ENCODE measurements around the gene SMAD3.

Gene SMAD3

GRCh38 chr15:67138891-67139855 lies 73.8 kb downstream of the SMAD3 start:
- Histone ChIP-seq H3K27ac (ENCODE audit: low read depth, low read length) (peak overlapping the region; percentile 75), H3K9me3 (ENCODE audit: low read length) (no peaks in the 10 kb centered on the region), H3K36me3 (ENCODE audit: insufficient read depth, low read length) (no peaks in the 10 kb centered on the region), H3K27me3 (ENCODE audit: control insufficient read depth in 1 of 2, insufficient read depth in 2 of 2, low read length in 2 of 2) (no peaks in the 10 kb centered on the region), H3K4me3 (ENCODE audit: low read depth in 1 of 2, low read length in 2 of 2) (peak overlapping the region in 1 of 2 donors; percentile 22), H3K4me1 (ENCODE audit: insufficient read depth, low read length) (peaks cover 95% of the 10 kb centered on the region), H3K9ac (ENCODE audit: low read length) (peak overlapping the region; percentile 5)

- Histone ChIP-seq H3K4me1 (ENCODE audit: insufficient read depth, low read length) (peaks cover 94% of the 10 kb centered on the region), H3K9me3 (ENCODE audit: low read length) (no peaks in the 10 kb centered on the region), H3K4me3 (ENCODE audit: low read depth in 1 of 2, low read length in 2 of 2) (no peak overlapping the region), H3K27me3 (ENCODE audit: control insufficient read depth in 1 of 2, insufficient read depth in 2 of 2, low read length in 2 of 2) (no peaks in the 10 kb centered on the region), H3K9ac (ENCODE audit: low read length) (no peak overlapping the region), H3K36me3 (ENCODE audit: insufficient read depth, low read length) (no peaks in the 10 kb centered on the region), H3K27ac (ENCODE audit: low read depth, low read length) (no peak overlapping the region)
Measured at GRCh38 chr15:67140078-67140833, 74.9 kb downstream of the SMAD3 start.

- no peaks in the 10 kb centered on the region for H3K9me3 ChIP-seq (ENCODE audit: low read length)
- peak overlapping the region; percentile 79 for H3K27ac ChIP-seq (ENCODE audit: low read depth, low read length)
- H3K4me1 ChIP-seq (ENCODE audit: insufficient read depth, low read length): peaks cover 97% of the 10 kb centered on the region
Measured at GRCh38 chr15:67142092-67142766, 76.8 kb downstream of the SMAD3 start.

GRCh38 chr15:67142767-67143100 lies 77.3 kb downstream of the SMAD3 start:
- no peak overlapping the region for H3K4me3 ChIP-seq (ENCODE audit: low read depth in 1 of 2, low read length in 2 of 2)
- no peaks in the 10 kb centered on the region for H3K9me3 ChIP-seq (ENCODE audit: low read length)
- peaks cover 97% of the 10 kb centered on the region for H3K4me1 ChIP-seq (ENCODE audit: insufficient read depth, low read length)
- no peaks in the 10 kb centered on the region for H3K36me3 ChIP-seq (ENCODE audit: insufficient read depth, low read length)
- peak overlapping the region; percentile 79 for H3K27ac ChIP-seq (ENCODE audit: low read depth, low read length)
- no peaks in the 10 kb centered on the region for H3K27me3 ChIP-seq (ENCODE audit: control insufficient read depth in 1 of 2, insufficient read depth in 2 of 2, low read length in 2 of 2)
- no peak overlapping the region for H3K9ac ChIP-seq (ENCODE audit: low read length)

More at GRCh38 chr15:67142092-67142766, 76.8 kb downstream of the SMAD3 start:
- Histone ChIP-seq H3K27me3 (ENCODE audit: control insufficient read depth in 1 of 2, insufficient read depth in 2 of 2, low read length in 2 of 2) (no peaks in the 10 kb centered on the region), H3K36me3 (ENCODE audit: insufficient read depth, low read length) (no peaks in the 10 kb centered on the region), H3K9ac (ENCODE audit: low read length) (no peak overlapping the region), H3K4me3 (ENCODE audit: low read depth in 1 of 2, low read length in 2 of 2) (no peak overlapping the region)

- peaks cover 95% of the 10 kb centered on the region for H3K4me1 ChIP-seq (ENCODE audit: insufficient read depth, low read length)
- H3K27me3 ChIP-seq (ENCODE audit: control insufficient read depth in 1 of 2, insufficient read depth in 2 of 2, low read length in 2 of 2): no peaks in the 10 kb centered on the region
- no peak overlapping the region for H3K27ac ChIP-seq (ENCODE audit: low read depth, low read length)
- no peaks in the 10 kb centered on the region for H3K9me3 ChIP-seq (ENCODE audit: low read length)
- H3K9ac ChIP-seq (ENCODE audit: low read length): no peak overlapping the region
- H3K4me3 ChIP-seq (ENCODE audit: low read depth in 1 of 2, low read length in 2 of 2): no peak overlapping the region
- no peaks in the 10 kb centered on the region for H3K36me3 ChIP-seq (ENCODE audit: insufficient read depth, low read length)
Measured at GRCh38 chr15:67143646-67144045, 78.2 kb downstream of the SMAD3 start.

- peaks cover 94% of the 10 kb centered on the region for H3K4me1 ChIP-seq (ENCODE audit: insufficient read depth, low read length)
- no peak overlapping the region for H3K9ac ChIP-seq (ENCODE audit: low read length)
- H3K27me3 ChIP-seq (ENCODE audit: control insufficient read depth in 1 of 2, insufficient read depth in 2 of 2, low read length in 2 of 2): no peaks in the 10 kb centered on the region
- no peaks in the 10 kb centered on the region for H3K36me3 ChIP-seq (ENCODE audit: insufficient read depth, low read length)
- H3K4me3 ChIP-seq (ENCODE audit: low read depth in 1 of 2, low read length in 2 of 2): no peak overlapping the region
- peak overlapping the region; percentile 31 for H3K27ac ChIP-seq (ENCODE audit: low read depth, low read length)
- H3K9me3 ChIP-seq (ENCODE audit: low read length): no peaks in the 10 kb centered on the region
Measured at GRCh38 chr15:67144609-67145311, 79.4 kb downstream of the SMAD3 start.

GRCh38 chr15:67145312-67145610 lies 79.9 kb downstream of the SMAD3 start:
- Histone ChIP-seq H3K4me3 (ENCODE audit: low read depth in 1 of 2, low read length in 2 of 2) (no peak overlapping the region), H3K36me3 (ENCODE audit: insufficient read depth, low read length) (no peaks in the 10 kb centered on the region), H3K27me3 (ENCODE audit: control insufficient read depth in 1 of 2, insufficient read depth in 2 of 2, low read length in 2 of 2) (no peaks in the 10 kb centered on the region), H3K9ac (ENCODE audit: low read length) (no peak overlapping the region), H3K4me1 (ENCODE audit: insufficient read depth, low read length) (peaks cover 96% of the 10 kb centered on the region), H3K9me3 (ENCODE audit: low read length) (no peaks in the 10 kb centered on the region), H3K27ac (ENCODE audit: low read depth, low read length) (peak overlapping the region; percentile 31)

GRCh38 chr15:67145710-67146109 lies 80.3 kb downstream of the SMAD3 start:
- Histone ChIP-seq H3K27me3 (ENCODE audit: control insufficient read depth in 1 of 2, insufficient read depth in 2 of 2, low read length in 2 of 2) (no peaks in the 10 kb centered on the region), H3K27ac (ENCODE audit: low read depth, low read length) (peak overlapping the region; percentile 71), H3K36me3 (ENCODE audit: insufficient read depth, low read length) (no peaks in the 10 kb centered on the region), H3K4me1 (ENCODE audit: insufficient read depth, low read length) (peaks cover 93% of the 10 kb centered on the region), H3K9me3 (ENCODE audit: low read length) (no peaks in the 10 kb centered on the region), H3K9ac (ENCODE audit: low read length) (no peak overlapping the region), H3K4me3 (ENCODE audit: low read depth in 1 of 2, low read length in 2 of 2) (no peak overlapping the region)

- peak overlapping the region; percentile 10 for H3K9ac ChIP-seq (ENCODE audit: low read length)
- H3K27ac ChIP-seq (ENCODE audit: low read depth, low read length): peak overlapping the region; percentile 71
- no peaks in the 10 kb centered on the region for H3K27me3 ChIP-seq (ENCODE audit: control insufficient read depth in 1 of 2, insufficient read depth in 2 of 2, low read length in 2 of 2)
- H3K36me3 ChIP-seq (ENCODE audit: insufficient read depth, low read length): no peaks in the 10 kb centered on the region
- H3K4me3 ChIP-seq (ENCODE audit: low read depth in 1 of 2, low read length in 2 of 2): no peak overlapping the region
- peaks cover 88% of the 10 kb centered on the region for H3K4me1 ChIP-seq (ENCODE audit: insufficient read depth, low read length)
- no peaks in the 10 kb centered on the region for H3K9me3 ChIP-seq (ENCODE audit: low read length)
Measured at GRCh38 chr15:67146234-67146633, 80.8 kb downstream of the SMAD3 start.

GRCh38 chr15:67146875-67147381 lies 81.5 kb downstream of the SMAD3 start:
- H3K4me1 ChIP-seq (ENCODE audit: insufficient read depth, low read length): peaks cover 81% of the 10 kb centered on the region
- no peak overlapping the region for H3K4me3 ChIP-seq (ENCODE audit: low read depth in 1 of 2, low read length in 2 of 2)
- H3K27me3 ChIP-seq (ENCODE audit: control insufficient read depth in 1 of 2, insufficient read depth in 2 of 2, low read length in 2 of 2): no peaks in the 10 kb centered on the region
- no peak overlapping the region for H3K9ac ChIP-seq (ENCODE audit: low read length)
- no peaks in the 10 kb centered on the region for H3K9me3 ChIP-seq (ENCODE audit: low read length)
- peak overlapping the region; percentile 71 for H3K27ac ChIP-seq (ENCODE audit: low read depth, low read length)
- H3K36me3 ChIP-seq (ENCODE audit: insufficient read depth, low read length): no peaks in the 10 kb centered on the region
